GM21576 (cell line): Measurements from ENCODE around the gene CAPN5.

Experiments
- ATAC-seq: cut with Tn5 transposase; IDR thresholded peaks from one replicate; pipeline ENCODE4 v1.9.1; 2021; ENCODE audit warnings: mild to moderate bottlenecking, moderate library complexity; ENCODE audit not compliant: unreplicated experiment

The CAPN5 gene

DNA sequence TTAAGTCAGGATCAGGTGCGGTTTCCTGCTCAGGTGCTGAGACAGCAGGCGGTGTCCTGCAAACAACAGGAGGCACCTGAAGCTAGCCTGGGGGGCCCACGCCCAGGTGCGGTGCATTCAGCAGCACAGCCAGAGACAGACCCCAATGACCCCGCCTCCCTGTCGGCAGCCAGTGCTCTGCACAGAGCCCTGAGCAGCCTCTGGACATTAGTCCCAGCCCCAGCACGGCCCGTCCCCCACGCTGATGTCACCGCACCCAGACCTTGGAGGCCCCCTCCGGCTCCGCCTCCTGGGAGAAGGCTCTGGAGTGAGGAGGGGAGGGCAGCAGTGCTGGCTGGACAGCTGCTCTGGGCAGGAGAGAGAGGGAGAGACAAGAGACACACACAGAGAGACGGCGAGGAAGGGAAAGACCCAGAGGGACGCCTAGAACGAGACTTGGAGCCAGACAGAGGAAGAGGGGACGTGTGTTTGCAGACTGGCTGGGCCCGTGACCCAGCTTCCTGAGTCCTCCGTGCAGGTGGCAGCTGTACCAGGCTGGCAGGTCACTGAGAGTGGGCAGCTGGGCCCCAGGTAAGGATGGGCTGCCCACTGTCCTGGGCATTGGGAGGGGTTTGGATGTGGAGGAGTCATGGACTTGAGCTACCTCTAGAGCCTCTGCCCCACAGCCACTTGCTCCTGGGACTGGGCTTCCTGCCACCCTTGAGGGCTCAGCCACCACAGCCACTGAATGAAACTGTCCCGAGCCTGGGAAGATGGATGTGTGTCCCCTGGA is 61.3 kb downstream of the CAPN5 start, which contains the start of gene MYO7A:
Gene MYO7A, plus strand, starts transcription at position 327 of the 772 bp plus-strand sequence. CDS start 2,389 bp downstream, outside the sequence.
- no peak for ATAC-seq

DNA sequence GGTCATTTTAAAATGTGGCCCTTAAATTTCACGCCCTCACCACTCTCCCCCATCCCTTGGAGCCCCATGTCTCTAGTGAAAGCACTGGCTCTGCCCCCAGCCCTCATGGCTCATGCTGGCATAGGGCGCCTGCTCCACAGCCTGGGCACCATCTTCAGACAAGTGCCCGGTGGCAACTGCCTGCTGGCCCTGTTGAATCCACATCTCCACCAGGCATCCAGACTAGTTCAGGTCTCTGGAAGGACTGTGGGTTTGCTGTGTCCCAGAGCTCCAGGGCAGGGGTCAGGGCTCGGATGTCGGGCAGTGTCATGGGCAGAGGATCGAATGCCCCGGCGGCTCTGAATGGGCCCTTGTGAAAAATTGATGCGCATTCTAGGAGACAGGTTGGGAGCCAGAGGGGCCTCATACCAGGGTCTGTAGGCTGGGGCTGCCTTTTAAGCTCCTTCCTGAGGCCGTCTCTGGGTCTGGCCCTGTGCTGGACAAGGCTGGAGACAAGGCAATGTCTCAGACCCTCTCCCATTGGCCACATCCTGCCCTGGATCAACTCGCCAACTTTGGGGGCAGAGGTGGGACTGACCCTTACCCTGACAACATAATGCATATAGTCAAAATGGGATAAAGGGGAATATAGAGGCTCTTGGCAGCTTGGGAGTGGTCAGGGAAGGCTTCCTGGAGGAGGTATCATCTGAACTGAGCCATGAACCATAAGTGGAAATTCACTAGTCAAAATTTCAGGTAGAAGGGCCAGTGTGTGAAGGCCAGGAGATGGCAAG is 62.5 kb downstream of the CAPN5 start:
- no peak for ATAC-seq

DNA sequence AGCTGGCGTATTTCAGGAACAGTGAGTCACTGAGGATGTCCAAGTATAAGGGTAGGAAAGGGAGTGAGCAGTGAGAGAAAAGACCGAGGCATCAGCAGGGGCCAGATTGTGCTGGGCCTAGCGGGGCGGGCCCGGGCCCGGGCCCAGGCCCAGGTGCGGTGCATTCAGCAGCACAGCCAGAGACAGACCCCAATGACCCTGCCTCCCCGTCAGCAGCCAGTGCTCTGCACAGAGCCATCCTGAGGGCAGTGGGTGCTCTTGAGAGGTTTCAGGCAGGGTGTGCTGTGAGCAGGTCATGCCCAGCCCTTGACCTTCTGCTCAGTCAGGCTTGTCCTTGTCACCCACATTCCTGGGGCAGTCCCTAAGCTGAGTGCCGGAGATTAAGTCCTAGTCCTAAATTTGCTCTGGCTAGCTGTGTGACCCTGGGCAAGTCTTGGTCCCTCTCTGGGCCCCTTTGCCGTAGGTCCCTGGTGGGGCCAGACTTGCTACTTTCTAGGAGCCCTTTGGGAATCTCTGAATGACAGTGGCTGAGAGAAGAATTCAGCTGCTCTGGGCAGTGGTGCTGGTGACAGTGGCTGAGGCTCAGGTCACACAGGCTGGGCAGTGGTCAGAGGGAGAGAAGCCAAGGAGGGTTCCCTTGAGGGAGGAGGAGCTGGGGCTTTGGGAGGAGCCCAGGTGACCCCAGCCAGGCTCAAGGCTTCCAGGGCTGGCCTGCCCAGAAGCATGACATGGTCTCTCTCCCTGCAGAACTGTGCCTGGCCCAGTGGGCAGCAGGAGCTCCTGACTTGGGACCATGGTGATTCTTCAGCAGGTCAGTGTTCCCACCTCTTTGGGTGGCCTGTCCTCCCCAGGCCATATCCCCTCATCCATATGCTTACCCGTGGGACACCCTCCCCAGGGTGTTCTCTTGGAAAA is 63.3 kb downstream of the CAPN5 start:
- no peak for ATAC-seq

DNA sequence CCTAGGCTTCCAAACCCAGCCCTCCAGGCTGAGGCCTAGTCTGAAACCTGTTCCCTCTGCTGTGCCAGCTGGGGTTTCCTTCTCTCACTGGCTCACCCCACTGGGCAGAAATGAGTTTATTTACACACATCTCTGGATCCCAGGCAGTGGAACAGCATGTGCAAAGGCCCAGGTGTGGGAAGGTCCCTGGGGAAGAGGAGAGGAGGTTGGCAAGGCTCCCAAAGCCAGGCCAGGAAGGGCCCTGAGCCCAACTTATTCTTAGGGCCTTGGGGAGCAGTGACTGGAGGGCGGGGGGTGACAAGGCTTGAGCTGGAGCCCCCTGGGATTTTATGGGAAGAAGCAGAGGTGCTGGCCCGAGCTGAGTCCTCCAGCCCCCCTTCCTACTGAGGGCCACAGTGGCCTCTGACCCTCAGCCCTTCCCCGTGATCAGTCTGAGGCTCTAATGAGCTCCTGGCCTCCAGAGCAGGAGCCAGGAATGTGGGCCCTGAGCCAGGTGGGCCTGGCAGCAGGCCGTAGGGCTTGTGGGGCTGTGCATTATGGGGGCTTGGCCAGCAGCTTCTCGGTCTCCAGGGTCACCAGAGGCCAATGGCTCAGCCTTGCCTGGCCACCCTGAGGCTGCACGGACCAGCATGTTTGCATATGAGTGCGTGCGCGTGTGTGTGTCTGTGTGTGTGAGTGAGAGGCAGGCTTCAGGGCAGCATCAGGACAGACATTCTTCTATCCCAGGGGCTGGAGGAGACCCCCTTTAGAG is 64.2 kb downstream of the CAPN5 start:
- ATAC-seq = no peak

DNA sequence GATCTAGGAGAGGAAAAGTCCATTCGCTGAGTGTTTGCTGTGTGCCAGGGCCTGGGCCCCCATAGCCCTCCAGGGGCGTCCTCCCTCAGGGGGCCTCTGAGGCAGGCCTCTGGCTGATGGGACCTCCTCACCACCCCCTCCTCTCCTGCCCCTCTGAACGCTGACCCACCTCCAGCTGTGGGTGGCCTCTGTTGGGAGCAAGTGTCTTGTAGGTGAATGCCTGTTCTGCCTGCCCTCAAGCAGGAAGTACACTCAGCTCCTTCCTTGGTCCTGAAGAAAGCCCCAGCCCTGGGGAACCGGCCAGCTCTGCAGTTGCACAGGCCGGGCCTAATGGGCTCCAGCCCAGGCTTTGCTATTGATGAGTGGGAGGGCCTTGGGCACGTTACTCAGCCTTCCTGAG is 64.8 kb downstream of the CAPN5 start:
- ATAC-seq = no peak

DNA sequence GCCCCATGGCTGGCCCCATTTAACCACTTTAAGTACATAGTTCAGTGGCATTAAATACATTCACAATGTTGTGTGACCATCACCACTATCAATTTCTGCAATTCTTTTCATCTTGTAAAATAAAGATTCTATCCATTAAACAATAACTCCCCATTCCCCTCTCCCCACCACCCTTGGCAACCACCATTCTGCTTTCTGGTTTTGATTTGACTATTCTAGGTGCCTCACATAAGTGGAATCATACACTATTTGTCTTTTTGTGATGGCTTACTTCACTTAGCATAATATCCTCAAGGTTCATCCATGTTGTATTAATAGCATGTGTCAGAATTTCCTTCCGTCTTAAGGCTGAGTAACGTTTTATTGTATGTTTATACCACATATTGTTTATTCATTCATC is 68.3 kb downstream of the CAPN5 start:
- no peak for ATAC-seq

DNA sequence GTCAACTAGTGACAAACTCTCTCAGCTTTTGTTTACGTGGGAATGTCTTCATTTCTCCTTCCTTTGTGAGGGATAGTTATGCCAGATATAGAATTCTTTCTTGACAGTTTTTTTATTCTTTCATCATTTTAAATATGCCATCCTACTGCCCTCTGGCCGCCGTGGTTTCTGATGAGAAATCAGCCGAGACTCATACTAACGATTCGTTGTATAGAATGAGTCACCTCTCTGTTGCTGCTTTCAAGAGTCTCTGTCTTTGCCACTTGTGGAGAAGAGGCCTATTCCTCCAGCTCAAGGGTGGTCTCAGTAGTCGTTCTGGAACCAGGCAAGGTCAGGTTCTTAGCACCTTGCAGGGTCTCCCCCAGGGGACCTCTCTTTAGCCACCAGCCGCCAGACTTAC is 69.3 kb downstream of the CAPN5 start:
- ATAC-seq = no peak

DNA sequence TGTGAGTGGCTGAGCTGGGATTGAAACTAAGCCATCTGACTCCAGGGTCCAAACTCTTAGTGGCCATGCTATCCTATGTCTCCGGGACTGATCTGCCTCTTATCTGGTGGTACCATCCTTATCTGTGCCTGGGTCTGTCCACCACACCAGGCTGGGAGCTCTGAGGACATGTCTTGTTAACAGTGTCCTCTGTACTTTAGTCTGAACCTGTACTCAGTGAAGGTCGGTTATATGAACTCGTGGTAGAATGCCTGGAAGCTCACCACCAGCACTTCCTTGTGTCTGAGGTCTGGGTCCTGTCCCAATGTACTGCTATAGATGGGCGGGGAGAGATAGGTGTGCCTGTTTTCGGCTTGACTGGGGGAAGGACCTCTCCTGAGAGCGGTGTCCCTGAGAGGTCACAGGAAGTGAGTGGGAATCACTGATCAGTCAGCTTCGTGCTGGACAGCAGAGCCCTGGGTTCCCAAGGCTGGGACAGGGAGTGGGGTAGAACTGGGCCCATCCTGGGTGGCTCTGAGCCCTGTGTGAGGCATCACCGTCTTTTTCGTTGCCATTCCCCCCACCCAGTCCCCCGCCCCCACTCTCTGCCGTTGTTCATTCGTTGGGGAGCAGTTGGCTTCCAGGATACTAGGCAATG is 70.1 kb downstream of the CAPN5 start:
- ATAC-seq = no peak

DNA sequence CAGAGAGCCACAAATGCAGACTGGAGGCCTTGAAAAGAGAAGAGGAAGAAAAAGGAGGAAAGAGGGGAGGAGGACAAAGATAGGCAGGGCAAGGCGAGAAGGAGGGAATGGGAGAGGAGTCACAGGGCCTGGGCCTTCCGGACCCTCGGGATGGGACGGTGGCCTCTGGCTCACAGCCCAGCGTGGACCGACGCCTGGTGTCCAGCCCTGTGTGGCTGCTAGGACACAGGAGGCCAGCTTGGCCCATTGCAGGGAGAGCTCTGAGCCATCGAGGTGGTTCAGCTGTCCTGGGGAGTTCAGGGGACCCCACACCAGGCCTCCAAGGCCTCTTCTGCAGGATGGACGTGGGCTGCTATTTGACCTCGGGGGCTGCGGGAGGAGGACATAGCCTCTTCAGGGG is 70.7 kb downstream of the CAPN5 start:
- no peak for ATAC-seq

DNA sequence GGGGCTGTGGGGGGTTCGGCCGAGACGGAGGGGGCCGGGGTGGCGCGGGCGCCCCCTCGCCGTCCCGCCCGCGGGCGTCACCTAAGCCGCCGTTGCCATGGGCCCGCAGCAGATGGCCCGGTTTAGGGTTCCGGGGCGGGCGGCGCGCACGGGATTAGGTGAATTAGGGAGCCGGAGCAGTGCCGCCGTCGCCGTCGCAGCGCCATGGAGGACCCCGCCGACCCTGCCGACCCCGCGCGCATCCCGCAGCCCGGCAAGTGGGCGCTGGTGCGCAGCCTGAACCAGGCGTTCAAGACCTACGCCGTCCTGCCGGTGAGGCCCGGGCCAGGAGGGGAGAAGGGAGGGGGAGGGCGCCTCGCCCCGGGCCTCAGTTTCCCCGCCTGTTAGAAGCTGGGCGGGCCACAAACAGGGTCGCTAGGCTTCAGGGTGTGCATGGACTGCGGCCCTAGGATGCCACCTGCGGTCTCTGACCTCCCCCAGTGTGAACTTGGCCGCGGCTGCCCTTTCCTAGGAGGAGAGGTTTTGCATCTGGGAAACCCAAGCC is 71.4 kb downstream of the CAPN5 start:
- no peak for ATAC-seq

DNA sequence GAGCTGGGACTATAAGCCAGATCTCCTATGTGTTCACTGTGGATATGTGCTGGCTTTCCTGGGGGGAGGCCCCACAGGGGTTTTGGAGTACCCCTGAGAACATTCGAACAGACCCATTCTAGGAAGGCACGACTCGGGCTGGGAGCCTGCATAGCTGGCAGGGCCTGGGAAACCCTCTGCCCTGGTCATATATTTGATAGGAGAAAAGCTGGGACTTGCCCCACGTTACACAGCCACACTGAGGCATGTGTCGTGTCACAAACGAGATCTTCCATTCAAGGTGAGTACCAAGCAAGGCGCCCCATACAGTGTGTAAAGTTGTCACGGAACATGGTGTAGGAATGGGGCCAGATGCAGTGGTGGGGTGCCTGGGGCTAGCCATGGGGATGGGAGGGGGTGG is 72.4 kb downstream of the CAPN5 start:
- ATAC-seq = no peak

DNA sequence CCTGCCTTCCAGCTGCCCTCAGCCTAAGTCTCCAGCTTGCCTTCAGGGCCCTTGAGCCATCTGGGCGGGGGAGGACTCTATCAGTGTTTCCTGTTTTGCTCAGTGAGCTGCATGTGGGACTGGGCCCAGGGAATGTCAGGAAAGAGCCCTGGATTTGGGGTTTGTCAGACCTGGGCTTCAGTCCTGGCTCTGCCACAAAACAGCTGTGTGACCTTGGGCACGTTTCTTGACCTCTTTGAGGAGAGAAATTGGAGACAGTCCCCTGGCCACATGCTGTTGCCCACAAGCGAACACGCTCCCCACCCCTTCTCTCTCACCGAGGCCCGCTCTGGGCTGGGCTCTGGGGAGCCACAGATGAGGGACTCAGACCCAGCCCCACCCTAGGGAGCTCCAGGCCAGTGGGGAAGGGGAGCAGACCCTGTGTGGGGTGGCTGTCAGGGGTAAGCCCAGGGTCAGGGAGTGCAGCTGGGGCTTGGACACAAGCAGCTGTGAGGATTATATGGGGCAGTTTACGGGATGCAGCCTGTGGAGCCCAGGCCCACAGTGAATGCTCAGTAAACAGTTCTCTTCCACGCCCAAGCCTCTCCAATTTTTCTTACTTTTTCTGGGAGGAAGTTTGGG is 73.6 kb downstream of the CAPN5 start:
- no peak for ATAC-seq

DNA sequence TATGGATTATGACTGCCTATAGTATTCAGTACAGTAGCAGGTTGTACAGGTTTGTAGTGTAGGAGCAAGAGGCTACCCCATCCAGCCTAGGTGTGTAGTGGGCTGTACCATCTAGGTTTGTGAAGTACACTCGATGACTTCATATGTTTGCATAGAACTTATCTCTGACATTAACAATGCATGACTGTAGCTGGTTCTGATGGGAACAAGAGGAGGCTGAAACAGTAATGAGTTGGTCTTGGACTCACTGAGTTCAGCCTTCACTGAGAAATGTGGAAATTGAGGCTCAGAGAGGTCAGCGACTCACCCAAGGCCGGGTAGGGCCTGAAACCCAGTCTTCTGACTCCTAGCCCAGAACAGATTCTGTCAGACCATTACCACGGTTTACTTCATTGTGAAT is 74.3 kb downstream of the CAPN5 start:
- no peak for ATAC-seq

DNA sequence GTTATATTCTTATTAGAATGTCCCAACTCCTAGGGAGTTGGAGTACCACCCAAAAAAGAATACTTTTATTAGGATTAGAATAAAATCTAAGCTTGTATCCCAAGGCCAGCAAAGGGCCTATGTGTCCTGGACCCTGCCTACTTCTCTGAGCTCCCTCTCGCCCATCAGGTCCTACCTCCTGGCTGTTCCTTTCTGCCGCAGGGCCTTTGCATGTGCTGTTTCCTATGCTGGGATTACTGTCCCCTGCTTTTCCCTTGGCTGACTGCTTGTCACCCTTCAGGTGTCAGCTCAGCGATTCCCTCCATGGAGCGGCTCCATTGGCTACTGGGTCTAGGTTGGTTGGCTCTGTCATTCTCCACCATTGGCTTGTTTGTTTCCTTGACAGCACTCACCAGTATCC is 74.7 kb downstream of the CAPN5 start:
- no peak for ATAC-seq

DNA sequence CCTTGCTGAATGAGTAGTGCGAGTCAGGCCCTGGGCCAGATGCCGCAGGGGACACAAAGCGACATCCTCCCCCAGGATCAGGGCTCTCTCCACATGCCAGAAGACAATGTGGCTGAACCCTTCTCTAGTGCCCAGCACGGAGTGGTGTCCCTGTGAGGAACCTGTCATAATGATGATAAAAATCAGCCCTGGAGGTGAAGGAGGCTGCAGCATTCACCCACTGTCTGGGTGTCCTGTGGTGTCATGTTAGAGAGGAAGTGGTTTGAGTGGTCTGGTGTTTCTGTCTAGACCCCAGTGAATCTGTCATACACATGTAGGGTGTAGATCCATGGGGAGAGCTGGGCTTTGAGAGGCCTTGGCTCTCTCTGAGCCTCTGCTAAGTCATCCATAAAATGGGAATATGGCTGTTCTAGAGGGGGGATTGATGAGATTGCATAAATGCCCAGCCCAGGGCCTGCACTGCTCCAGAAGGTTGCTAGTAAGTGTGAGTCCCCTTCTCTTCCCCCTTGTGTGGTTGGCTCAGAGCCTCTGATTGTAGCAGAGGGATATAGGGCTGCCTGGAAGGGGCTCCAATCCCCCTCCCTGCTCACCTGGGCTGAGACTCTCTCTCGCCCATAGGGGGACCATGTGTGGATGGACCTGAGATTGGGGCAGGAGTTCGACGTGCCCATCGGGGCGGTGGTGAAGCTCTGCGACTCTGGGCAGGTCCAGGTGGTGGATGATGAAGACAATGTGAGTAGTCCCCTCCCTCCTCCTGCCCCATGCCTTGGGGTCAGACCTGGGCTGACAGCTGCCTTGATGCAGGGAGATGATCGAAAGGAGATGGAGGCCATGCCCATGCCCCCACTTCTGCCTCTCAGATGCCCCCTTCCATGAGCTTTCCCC is 75.6 kb downstream of the CAPN5 start:
- ATAC-seq = no peak

DNA sequence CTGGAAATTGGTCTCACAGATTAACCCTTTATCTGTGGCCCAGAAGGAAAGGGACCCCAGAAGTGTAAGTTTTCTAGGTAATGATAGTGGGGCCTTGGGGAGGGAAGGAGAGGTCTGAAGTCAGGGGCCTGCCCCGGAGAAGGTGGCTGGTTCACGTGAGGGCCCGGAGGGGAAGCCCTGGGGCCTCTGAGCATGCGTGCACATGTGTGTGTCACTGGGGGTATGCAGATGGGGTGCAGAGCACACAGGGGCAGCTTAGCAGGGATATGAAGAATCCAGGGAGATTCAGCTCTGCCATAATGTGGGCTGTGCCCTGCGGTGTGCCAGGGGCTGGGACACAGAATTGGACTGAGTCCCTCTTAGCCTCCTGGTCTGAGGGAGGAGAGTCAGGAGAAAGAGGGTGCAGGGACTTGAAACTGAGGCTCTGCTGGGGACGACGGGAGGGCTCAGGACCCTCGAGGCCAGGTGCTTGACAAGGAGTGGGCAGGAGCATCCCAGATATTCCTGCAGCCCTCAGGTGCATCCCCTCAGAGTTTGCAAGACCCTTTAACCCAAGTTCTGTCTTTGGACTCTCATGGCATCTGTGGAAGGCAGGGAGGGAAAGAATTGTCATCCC is 76.7 kb downstream of the CAPN5 start:
- no peak for ATAC-seq

DNA sequence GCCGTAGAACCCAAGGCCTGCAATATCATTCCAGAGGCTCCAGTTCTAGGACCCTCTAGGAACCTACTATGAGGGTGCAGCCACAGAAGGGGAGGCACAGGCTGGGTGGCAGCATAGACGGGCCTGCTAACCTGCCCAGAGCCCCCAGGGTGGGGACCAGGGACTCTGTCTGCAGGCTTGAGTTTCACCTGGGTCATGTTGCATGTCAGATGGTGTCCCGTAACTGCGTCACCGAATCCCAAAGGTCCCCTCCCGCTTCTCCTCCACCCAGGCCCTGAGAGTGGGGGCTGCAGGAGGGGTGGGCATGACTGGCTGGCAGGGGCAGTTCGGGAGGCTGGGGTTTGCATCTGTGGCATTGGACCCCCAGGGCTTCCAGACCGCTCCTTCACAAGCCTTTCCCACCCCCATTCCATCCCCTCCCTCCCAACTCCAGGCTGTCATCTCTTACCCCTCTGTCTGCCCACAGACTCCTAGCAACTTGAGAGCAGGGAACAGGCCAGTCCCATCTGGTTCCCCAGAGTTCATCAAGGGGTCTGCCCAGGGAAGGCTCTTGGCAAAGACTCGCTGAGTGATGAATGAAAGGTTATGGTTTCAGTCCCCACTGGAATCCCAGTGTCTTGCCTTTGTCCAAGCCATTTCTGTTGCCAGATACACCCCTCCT is 77.6 kb downstream of the CAPN5 start:
- ATAC-seq = no peak
